Measurements from ENCODE around the gene ALKBH3. TPM values are rescaled to one million over a fixed set of nuclear protein-coding genes. Genes with fewer than 3 reads are reported as not detected.
A peak's percentile ranks its signal among the peaks of the same experiment; 100 is the strongest.

The ALKBH3 gene
- total and polyA plus RNA-seq, 5 experiments from 2014 or later: 37.6 to 55.0 (median 44.9) TPM

DNA sequence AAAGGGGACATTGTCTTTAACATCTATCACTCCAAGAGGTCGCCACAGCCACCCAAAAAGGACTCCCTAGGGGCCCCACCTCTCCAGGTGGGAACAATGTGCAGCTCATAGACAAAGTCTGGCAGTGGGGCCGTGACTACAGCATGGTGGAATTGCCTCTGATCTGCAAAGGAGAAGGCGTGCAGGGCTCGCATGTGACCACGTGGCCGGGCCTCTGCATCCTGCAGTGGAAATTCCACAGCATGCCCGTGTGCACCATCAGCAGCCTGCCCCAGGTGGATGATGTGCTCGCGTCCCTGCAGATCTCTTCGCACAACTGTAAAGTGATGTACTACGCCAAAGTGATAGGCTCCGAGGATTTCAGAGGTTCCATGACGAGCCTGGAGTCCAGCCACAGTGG lies 18.5 kb downstream of the ALKBH3 start:
- H3K27ac Mint-ChIP-seq: no peak overlapping the region
- no peaks in the 10 kb centered on the region for H3K27me3 Mint-ChIP-seq
- H3K36me3 Mint-ChIP-seq: peaks cover 6 to 90% (median 57%) of the 10 kb centered on the region in 3 donors
- H3K9me3 Mint-ChIP-seq: no peaks in the 10 kb centered on the region
- ATAC-seq: no peak
- peaks cover 0 to 7% (median 4%) of the 10 kb centered on the region in 4 donors for H3K4me1 Mint-ChIP-seq
- no peak overlapping the region for H3K4me3 Mint-ChIP-seq
- DNase-seq: no peak
- POLR2A ChIA-PET: no interaction called here

DNA sequence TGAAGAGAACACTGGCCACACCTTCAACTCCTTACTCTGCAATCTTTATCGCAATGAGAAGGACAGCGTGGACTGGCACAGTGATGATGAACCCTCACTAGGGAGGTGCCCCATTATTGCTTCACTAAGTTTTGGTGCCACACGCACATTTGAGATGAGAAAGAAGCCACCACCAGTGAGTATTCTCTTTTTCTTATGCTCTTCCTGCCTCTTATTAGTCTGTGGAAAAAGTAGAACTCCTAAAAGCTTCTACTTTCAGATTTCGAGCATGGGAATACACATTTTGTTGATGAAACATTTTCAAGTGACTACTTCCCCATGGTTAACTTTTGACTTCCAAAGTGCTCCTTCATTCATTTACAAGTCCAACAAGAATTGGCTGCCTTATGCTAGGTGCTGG lies 20.9 kb downstream of the ALKBH3 start:
- peaks cover 2 to 14% (median 7%) of the 10 kb centered on the region in 4 donors for H3K4me1 Mint-ChIP-seq
- H3K27ac Mint-ChIP-seq: peak overlapping the region in 1 of 10 donors; percentile 55
- H3K36me3 Mint-ChIP-seq: peaks cover 6 to 87% (median 53%) of the 10 kb centered on the region in 3 donors
- H3K4me3 Mint-ChIP-seq: no peak overlapping the region
- H3K9me3 Mint-ChIP-seq: no peaks in the 10 kb centered on the region
- H3K27me3 Mint-ChIP-seq: no peaks in the 10 kb centered on the region
- POLR2A ChIA-PET: no interaction called here
- DNase-seq (no peak), ATAC-seq (no peak)

DNA sequence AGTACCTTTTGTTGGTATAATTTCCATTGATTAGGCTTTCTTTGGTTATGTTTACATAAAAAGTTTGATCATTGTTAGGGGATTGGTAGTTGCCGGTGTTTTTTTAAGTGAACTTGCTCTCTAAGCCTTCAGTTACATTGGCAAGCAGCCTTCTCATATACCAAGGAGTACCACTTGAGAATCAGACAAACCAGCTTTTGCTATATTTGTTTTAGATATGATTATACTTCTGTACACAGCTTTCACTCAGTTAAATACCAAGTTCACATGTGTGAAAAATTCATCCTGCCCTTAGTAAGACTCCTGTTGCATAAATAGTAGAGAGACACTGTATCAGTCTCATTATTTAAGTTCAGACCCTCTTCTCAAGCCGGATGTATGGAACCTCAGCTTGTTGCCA lies 22.4 kb downstream of the ALKBH3 start:
- DNase-seq: no peak
- Mint-ChIP-seq H3K4me3 (no peak overlapping the region), H3K4me1 (peaks cover 7 to 23% (median 14%) of the 10 kb centered on the region in 4 donors), H3K27me3 (no peaks in the 10 kb centered on the region), H3K9me3 (no peaks in the 10 kb centered on the region), H3K36me3 (peaks cover 3 to 89% (median 44%) of the 10 kb centered on the region in 3 donors), H3K27ac (peak overlapping the region in 1 of 10 donors; percentile 11)
- POLR2A ChIA-PET: no interaction called here
- ATAC-seq: no peak

GRCh38 chr11:43903969-43904368 lies 23.3 kb downstream of the ALKBH3 start:
- Mint-ChIP-seq H3K36me3 (peaks cover 0 to 89% (median 35%) of the 10 kb centered on the region in 3 donors), H3K27me3 (no peaks in the 10 kb centered on the region), H3K4me1 (peaks cover 7 to 27% (median 15%) of the 10 kb centered on the region in 4 donors), H3K4me3 (no peak overlapping the region), H3K27ac (peak overlapping the region in 2 of 10 donors; percentile 0 to 40), H3K9me3 (no peaks in the 10 kb centered on the region)
- POLR2A ChIA-PET: no interaction called here
- DNase-seq: no peak
- no peak for ATAC-seq

- Mint-ChIP-seq H3K4me3 (no peak overlapping the region), H3K9me3 (no peaks in the 10 kb centered on the region), H3K27me3 (no peaks in the 10 kb centered on the region), H3K27ac (peak overlapping the region in 3 of 10 donors; percentile 20 to 61 (median 23)), H3K36me3 (peaks cover 0 to 90% (median 32%) of the 10 kb centered on the region in 3 donors), H3K4me1 (peaks cover 7 to 30% (median 16%) of the 10 kb centered on the region in 4 donors)
- POLR2A ChIA-PET: no interaction called here
- DNase-seq (no peak), ATAC-seq (no peak)
These were observed 24.3 kb downstream of the ALKBH3 start for GRCh38 chr11:43904742-43905535.

DNA sequence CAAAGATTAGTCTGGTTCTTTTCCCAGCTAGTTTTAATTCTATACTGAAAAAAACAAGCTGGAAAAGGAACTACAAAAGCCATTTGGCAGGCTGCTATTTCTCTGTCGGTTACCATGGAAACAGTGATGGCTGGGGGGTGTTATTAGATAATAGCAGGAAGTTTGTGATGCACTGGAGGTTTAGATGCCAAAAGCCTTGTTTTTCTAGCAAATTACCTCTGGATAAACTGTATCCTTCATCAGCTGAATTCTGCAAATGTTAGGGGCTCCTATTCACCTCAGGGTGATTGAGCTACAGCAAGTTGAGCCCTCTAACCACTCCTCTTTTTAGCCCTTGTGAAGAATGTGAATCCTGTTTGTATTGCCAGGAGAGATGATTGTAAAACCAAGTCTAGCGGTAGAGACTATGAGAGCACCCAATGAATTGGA lies 25.2 kb downstream of the ALKBH3 start:
- H3K27ac Mint-ChIP-seq: peak overlapping the region in 3 of 10 donors; percentile 7 to 38 (median 33)
- ATAC-seq (no peak), DNase-seq (no peak)
- H3K9me3 Mint-ChIP-seq: no peaks in the 10 kb centered on the region
- peaks cover 3 to 93% (median 39%) of the 10 kb centered on the region in 3 donors for H3K36me3 Mint-ChIP-seq
- POLR2A ChIA-PET: no interaction called here
- no peak overlapping the region for H3K4me3 Mint-ChIP-seq
- H3K27me3 Mint-ChIP-seq: no peaks in the 10 kb centered on the region
- H3K4me1 Mint-ChIP-seq: peaks cover 7 to 33% (median 17%) of the 10 kb centered on the region in 4 donors

- no peaks in the 10 kb centered on the region for H3K27me3 Mint-ChIP-seq
- H3K36me3 Mint-ChIP-seq: peaks cover 7 to 93% (median 27%) of the 10 kb centered on the region in 3 donors
- no peak for ATAC-seq
- no peaks in the 10 kb centered on the region for H3K9me3 Mint-ChIP-seq
- no peak for DNase-seq
- POLR2A ChIA-PET: interaction anchor here (0.6 kb wide), 1 partner anchor 537 kb away, joined by 5 read pairs; no protein-coding TSS in a partner anchor
- H3K4me1 Mint-ChIP-seq: peaks cover 7 to 31% (median 17%) of the 10 kb centered on the region in 4 donors
- no peak overlapping the region for H3K4me3 Mint-ChIP-seq
- H3K27ac Mint-ChIP-seq: peak overlapping the region in 2 of 10 donors; percentile 10 to 38
These were observed 26.7 kb downstream of the ALKBH3 start for GRCh38 chr11:43907028-43907975.

DNA sequence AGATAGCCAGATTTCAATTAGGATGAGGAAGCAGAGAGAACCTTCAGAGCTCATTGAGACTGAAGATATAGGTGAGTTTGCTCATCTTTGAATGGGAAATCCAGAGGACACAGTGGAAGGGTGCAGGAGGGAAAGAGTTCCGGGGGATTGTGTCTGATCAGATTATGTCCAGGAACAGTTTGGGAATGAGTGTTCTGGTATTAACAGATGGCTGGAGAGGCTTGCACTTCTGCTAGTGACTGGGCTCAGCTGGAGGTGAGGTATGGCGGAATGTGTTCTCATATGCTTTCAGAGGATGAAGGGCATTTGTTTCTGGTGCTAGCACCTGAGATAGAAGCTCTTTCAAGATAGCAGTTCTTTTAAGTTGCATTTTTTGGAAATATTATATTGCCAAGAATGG lies 27.6 kb downstream of the ALKBH3 start:
- Mint-ChIP-seq H3K27me3 (no peaks in the 10 kb centered on the region), H3K4me1 (peaks cover 7 to 31% (median 18%) of the 10 kb centered on the region in 4 donors), H3K9me3 (no peaks in the 10 kb centered on the region), H3K27ac (peak overlapping the region in 1 of 10 donors; percentile 80), H3K4me3 (no peak overlapping the region), H3K36me3 (peaks cover 7 to 90% (median 25%) of the 10 kb centered on the region in 3 donors)
- DNase-seq (no peak), ATAC-seq (no peak)
- POLR2A ChIA-PET: interaction anchor here (0.6 kb wide), 1 partner anchor 538 kb away, joined by 5 read pairs; no protein-coding TSS in a partner anchor

DNA sequence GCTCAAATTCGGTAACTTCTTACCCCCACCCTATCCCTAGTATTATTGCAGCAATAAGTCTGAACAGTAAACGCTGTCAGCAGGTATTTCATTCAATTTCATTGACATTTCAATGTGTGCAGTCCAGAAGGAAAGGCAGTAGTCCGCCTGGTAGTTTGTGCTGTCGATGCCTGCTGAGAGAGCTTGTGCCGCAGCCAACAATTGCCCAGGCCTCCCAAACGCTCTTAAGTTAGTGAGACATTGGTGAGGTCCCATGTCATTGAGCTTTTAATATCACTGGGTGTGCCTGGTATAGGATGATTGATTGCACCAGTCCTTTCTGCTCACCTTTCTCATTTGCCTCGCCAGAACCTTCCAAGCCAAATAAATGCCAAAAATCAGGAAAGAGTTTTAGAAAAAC lies 28.1 kb downstream of the ALKBH3 start:
- POLR2A ChIA-PET: no interaction called here
- Mint-ChIP-seq H3K9me3 (no peaks in the 10 kb centered on the region), H3K27ac (no peak overlapping the region), H3K4me1 (peaks cover 7 to 31% (median 18%) of the 10 kb centered on the region in 4 donors), H3K4me3 (no peak overlapping the region), H3K27me3 (no peaks in the 10 kb centered on the region), H3K36me3 (peaks cover 7 to 89% (median 26%) of the 10 kb centered on the region in 3 donors)
- ATAC-seq (no peak), DNase-seq (no peak)

GRCh38 chr11:43913829-43914380 lies 33.3 kb downstream of the ALKBH3 start:
- peaks cover 7 to 83% (median 25%) of the 10 kb centered on the region in 3 donors for H3K36me3 Mint-ChIP-seq
- no peak for DNase-seq
- POLR2A ChIA-PET: interaction anchor here (0.5 kb wide), 1 partner anchor 29 kb away, joined by 5 read pairs; no protein-coding TSS in a partner anchor
- no peaks in the 10 kb centered on the region for H3K9me3 Mint-ChIP-seq
- no peak overlapping the region for H3K4me3 Mint-ChIP-seq
- peak overlapping the region in 1 of 10 donors; percentile 28 for H3K27ac Mint-ChIP-seq
- H3K4me1 Mint-ChIP-seq: peaks cover 0 to 11% (median 3%) of the 10 kb centered on the region in 4 donors
- no peaks in the 10 kb centered on the region for H3K27me3 Mint-ChIP-seq
- no peak for ATAC-seq

- H3K36me3 Mint-ChIP-seq: peaks cover 7 to 81% (median 25%) of the 10 kb centered on the region in 3 donors
- no peak for DNase-seq
- H3K4me1 Mint-ChIP-seq: peaks cover 0 to 11% (median 3%) of the 10 kb centered on the region in 4 donors
- no peak for ATAC-seq
- H3K4me3 Mint-ChIP-seq: no peak overlapping the region
- POLR2A ChIA-PET: no interaction called here
- peak overlapping the region in 2 of 10 donors; percentile 28 to 41 for H3K27ac Mint-ChIP-seq
- H3K9me3 Mint-ChIP-seq: no peaks in the 10 kb centered on the region
- H3K27me3 Mint-ChIP-seq: no peaks in the 10 kb centered on the region
These were observed 33.8 kb downstream of the ALKBH3 start for GRCh38 chr11:43914466-43914865.

DNA sequence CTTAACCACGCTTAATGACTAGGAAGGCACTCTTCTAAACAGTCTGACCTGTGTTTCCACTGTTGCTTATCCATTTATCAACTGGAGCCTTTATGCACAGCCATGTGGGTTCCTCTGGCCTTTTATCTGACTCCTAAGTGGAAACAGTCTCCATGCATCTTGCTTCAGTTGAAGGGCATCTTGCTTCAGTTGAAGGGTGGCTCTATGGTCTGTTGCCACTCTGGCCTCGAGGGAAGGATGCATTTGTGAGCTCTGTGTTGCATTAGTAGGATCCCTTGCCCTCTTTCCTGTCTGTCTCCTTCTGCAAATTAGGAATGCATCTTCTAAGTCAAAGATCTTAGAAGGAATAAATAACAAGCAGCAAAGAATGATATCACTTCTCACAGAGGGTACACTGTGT lies 36.0 kb downstream of the ALKBH3 start:
- peak overlapping the region in 4 of 10 donors; percentile 0 to 39 (median 7) for H3K27ac Mint-ChIP-seq
- no peak for DNase-seq
- H3K9me3 Mint-ChIP-seq: no peaks in the 10 kb centered on the region
- peaks cover 0 to 6% (median 2%) of the 10 kb centered on the region in 4 donors for H3K4me1 Mint-ChIP-seq
- H3K4me3 Mint-ChIP-seq: no peak overlapping the region
- POLR2A ChIA-PET: no interaction called here
- H3K27me3 Mint-ChIP-seq: no peaks in the 10 kb centered on the region
- peaks cover 0 to 78% (median 23%) of the 10 kb centered on the region in 3 donors for H3K36me3 Mint-ChIP-seq
- ATAC-seq: no peak

All from naive thymus-derived CD8-positive, alpha-beta T cell (primary cell).